ENCODE results near the gene TRAPPC3L.

GRCh38 chr6:116557893-116558292 lies 12.4 kb upstream of the TRAPPC3L start:
- no peak for TF ChIP-seq CTCF (IDR thresholded peaks at IDR 0.05; ENCODE audit: poor library complexity, severe bottlenecking)
- TF ChIP-seq, protein P1, sequence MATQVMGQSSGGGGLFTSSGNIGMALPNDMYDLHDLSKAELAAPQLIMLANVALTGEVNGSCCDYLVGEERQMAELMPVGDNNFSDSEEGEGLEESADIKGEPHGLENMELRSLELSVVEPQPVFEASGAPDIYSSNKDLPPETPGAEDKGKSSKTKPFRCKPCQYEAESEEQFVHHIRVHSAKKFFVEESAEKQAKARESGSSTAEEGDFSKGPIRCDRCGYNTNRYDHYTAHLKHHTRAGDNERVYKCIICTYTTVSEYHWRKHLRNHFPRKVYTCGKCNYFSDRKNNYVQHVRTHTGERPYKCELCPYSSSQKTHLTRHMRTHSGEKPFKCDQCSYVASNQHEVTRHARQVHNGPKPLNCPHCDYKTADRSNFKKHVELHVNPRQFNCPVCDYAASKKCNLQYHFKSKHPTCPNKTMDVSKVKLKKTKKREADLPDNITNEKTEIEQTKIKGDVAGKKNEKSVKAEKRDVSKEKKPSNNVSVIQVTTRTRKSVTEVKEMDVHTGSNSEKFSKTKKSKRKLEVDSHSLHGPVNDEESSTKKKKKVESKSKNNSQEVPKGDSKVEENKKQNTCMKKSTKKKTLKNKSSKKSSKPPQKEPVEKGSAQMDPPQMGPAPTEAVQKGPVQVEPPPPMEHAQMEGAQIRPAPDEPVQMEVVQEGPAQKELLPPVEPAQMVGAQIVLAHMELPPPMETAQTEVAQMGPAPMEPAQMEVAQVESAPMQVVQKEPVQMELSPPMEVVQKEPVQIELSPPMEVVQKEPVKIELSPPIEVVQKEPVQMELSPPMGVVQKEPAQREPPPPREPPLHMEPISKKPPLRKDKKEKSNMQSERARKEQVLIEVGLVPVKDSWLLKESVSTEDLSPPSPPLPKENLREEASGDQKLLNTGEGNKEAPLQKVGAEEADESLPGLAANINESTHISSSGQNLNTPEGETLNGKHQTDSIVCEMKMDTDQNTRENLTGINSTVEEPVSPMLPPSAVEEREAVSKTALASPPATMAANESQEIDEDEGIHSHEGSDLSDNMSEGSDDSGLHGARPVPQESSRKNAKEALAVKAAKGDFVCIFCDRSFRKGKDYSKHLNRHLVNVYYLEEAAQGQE (IDR thresholded peaks at IDR 0.05; ENCODE audit: borderline replicate concordance): peak; percentile 32
- TF ChIP-seq RAD21 (conservative IDR thresholded peaks at IDR 0.05): no peak
- TF ChIP-seq EZH2 (IDR thresholded peaks at IDR 0.05; ENCODE audit: borderline replicate concordance, insufficient read depth, low read length, poor library complexity, severe bottlenecking): no peak
- TF ChIP-seq EP300 (conservative IDR thresholded peaks at IDR 0.05; ENCODE audit: poor library complexity, severe bottlenecking): no peak
- no peak for TF ChIP-seq TAF1 (IDR thresholded peaks at IDR 0.05; ENCODE audit: low read depth)
- TF ChIP-seq SMC3 (conservative IDR thresholded peaks at IDR 0.05; ENCODE audit: poor library complexity): no peak

All from neural cell (in vitro differentiated cells).